SIG-M5 (cell line): Measurements from ENCODE around the gene CHD9NB.
A peak's percentile ranks its signal among the peaks of the same experiment; 100 is the strongest.
"Not testable (repeated sequence)": the region's sequence is repeated elsewhere in the genome, so short reads cannot be mapped to it uniquely, and the experiment has no call there.

Experiments used
- DNase-seq: peaks from one replicate; lab custom pipeline; 2025; lab: John Stamatoyannopoulos, UW

Gene CHD9NB

DNA sequence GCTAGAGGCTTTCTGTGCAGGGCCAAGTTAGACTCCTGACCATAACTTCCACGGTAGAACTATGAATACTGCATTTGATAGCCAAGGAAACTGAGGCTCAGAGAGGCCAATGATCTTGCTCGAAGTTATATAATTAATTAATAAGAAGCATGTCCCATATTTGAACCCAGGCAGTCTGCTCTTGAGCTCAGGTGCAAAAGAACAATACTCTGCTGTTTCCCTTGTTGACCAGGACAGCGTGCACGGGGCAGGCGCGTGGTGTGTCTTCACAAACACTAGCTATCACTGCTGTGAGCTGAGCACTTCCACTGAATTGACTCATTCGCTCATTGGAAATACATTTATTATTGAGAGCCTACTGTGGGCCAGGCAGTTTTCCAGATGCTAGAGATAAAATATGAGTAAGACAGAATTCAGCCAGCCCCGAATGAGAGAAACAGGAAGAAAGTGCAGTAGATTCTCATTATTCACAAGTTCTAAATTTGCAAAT lies 3.7 kb upstream of the CHD9NB start:
- no peak for DNase-seq

DNA sequence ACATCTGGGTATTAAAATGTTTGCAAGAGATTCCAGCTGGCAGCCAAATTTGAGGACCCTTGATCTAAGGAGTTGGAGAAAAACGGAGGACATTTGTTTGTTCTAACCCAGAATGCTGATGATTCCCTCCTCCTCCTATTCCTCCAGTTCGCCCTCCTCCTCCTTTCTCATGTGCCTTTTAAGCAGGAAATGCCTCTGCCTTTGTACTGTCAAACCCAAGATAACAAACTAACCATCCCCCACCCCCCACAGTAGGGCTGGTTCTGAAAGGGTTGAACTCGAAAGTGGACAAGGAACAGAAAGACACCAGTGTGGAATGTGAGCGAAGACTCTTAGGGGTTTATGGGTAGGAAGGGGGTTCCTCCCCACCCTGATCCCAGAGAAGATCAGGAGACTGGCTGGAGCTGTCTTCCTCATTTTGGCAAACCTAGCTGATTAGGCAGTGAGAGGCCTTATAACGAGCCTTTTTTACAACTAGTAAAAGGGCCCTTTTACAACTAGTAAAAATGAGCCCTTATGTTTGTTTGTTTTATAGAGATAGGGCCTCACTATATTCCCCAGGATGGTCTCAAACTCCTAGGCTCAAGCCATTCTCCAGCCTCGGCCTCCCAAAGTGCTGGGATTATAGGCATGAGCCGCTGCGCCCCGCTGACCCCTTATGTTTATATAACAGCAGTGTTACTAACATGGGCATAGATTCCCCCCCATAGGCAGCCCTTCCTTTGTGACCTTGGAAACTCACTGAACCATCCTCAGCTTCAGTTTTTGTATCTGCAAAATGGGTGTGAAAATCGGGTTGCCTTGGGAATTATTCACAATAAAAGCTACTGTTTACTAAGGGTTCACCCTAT lies 3.1 kb upstream of the CHD9NB start:
- DNase-seq = no peak

DNA sequence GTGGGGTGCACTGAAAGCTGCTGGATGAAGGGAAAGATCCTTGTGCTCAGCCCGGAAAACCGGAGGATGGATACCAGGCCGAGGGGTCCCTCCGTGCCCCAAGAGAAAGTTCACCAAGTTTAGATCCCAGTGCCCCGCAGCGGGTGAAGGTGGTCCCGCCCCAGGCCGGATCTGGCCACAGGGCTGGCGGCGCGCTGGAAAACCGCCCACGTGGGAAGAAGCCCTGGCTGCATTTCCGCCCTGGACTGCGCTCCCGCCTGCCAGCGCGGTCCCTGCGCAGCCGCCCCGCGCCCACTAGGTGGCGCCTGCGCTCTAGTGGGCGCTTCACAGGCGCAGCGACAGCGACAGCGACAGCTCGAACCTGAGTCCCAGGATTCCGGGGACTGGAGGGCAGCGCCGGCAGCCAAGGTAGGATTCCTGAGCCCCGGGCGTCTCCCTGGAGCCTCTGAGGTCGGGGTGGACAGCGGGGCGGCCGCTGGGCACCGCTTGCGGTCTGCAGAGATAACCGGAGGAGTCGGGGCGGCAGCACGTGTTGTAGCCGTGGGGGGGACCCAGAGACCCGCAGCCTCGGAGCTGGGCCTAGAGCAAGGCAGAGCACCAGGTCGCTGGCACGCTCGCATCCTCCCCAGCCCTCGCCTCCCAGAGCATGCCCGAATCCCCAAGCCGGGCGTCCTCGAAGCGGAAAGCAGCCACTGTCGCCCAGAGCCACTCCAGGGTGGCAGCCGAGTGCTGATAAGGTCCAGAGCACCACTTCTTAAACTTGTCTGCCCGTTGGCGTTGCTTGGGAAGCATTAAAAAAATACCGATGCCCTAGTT lies 2.2 kb upstream of the CHD9NB start, which contains the start of gene CHD9:
TSS of gene CHD9 (plus strand) at position 322 of the 816 bp plus-strand sequence. CDS start 101,099 bp downstream, outside the sequence.
- DNase-seq = peak; percentile 31

DNA sequence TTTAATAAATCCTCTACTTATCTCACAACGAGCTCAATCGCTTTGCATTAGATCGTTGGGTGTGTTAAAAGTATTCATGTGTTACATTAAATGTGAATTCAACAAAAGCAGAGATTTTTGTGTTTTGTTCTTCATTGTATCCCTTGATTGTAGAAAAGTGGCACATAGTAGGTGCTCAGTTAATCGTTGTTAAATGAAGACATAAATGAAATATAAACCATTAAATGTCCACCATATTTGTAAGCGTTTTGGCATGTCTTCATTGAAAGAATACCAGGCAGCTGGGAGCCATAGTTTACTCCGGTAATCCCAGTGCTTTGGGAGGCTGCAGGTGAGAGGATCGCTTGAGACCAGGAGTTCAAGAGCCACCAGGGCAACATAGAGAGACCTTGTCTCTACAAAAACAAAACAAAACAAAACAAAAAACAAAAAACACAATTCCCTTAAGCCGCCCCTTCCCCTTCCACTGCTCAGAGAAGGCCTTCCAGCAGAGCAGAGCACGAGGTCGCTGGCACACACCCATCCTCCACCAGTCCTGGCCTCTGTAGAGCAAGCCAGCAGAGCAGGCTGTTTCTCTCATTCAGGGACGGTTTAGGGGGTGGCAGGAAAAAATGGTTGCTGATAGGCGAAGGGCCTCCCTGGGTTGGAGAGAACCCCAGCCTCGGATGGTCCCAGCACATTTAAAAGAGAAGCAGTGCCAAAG lies 1.4 kb upstream of the CHD9NB start:
- peak; percentile 15 for DNase-seq

DNA sequence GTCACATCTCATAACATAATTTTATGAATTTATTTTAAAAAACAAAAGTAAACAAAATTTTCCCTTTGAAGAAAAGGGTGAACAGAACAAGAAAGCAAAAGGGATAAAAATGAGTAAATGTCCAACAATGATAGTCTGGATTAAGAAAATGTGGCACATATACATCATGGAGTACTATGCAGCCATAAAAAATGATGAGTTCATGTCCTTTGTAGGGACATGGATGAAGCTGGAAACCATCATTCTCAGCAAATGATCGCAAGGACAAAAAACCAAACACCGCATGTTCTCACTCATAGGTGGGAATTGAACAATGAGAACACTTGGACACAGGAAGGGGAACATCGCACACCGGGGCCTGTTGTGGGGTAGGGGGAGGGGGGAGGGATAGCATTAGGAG lies 1.4 kb downstream of the CHD9NB start:
- DNase-seq = not testable (repeated sequence)

DNA sequence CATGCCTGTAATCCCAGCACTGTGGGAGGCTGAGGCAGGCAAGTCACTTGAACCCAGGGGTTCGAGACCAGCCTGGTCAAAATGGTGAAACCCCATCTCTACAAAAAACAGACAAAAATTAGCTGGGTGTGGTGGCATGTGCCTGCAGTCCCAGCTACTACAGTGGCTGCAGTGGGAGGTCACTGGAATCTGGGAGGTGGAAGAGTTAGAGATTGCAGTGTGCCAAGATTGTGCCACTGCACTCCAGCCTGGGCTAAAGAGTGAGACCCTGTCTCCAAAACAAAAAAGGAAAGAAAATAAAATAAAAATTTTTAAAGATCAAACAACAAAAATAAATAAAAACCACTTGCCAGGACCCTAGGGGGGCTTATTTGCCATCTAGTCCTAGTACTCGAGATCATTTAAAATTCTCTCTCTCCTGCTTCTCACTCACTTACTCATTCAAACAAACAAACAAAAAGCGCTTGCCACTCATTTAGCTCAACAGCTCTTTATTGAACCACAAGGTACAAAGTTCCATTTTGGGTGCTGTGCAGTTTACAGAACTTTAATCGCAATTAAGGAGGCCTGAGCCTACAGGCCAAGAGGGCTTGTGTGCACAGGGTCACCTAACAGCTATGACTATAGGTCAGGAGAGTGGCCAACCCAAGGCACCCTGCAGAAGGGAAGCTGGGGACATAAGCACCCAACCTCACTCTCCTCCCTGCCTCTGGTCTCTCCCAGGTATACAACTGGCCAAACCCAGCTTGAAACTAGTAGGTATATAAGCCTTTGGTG lies 4.4 kb downstream of the CHD9NB start:
- DNase-seq = no peak

DNA sequence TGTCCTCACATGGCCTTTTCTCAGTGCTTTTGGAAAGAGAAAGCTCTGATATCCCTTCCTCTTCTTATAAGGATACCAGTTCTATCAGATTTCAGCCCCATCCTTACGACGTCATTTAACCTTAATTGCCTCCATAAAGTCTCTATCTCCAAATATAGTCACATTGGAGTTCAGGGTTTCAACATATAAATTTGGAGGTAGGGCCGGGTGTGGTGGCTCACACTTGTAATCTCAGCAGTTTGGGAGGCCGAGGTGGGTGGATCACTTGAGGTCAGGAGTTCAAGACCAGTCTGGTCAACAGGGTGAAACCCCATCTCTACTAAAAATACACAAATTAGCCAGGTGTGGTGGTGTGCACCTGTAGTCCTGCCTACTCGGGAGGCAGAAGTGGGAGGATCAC lies 5.2 kb downstream of the CHD9NB start:
- not testable (repeated sequence) for DNase-seq

DNA sequence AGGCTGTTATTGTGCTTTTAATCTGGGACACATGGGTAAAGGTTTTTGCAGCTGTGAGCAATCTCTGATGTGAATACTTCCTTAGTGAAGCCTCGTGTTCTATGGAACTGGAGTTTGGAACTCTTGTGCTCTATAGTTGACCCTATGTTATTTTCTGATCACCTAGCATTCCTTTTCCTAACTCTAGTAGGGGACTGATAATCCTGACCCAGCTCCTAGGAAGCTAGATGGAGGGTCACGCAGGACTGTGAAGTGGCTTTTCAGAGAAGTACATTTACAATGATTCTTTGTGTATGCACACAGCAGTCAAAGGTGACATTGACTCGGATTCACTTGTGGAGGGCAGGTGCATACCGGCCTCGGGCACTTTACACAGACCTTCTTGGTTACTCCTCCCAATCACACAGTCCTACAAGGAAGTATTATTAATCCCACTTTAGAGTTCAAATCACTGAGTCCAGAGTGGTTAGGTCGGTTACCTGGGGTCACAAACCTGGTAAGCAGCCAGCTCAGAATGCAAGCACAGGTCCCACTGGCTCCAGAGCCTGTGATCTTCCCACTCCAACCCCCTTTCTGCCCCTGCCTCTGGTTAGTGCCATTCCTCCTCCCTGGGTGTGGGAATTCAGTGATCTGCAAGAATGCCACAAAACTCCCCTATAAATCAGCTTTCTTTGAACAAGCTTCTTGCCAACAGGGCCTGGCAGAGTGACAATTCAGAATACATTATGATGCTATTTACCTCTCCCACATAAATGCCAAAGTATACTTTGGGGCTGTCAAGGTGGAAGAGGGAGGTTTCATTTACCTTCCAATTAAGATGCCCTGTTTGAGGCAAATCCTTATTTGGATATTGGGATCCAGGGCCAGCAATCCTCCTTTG lies 7.1 kb downstream of the CHD9NB start:
- DNase-seq = no peak

DNA sequence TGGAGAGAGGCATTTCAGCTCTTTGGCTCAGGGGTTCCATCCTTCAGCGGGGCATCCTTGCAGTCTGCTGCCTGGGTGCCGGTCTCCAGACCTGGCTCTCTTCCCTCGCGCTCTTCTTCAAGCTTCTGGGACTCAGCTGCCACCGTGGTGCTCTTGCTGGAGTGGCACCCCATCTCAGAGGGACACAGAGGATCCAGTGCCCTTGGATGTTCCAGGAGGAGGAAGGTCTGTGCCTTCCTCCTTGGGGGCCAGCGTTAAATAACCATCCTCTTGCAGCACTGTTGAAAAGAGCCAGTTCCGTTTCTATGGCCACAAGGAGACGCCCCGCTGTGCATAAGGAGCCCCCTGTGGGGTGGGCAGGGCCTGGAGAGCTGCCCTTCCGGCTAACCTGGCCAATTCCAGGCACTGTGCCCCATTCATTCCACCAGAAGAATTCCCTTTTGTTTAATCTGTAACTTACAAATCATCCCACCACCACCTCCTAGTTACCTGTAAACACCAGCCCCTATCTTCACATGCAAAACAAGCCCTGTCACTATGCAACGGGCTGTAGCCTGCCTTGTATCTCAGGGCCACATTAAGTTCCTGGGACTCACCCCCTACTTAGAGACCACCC lies 8.6 kb downstream of the CHD9NB start:
- DNase-seq = no peak

DNA sequence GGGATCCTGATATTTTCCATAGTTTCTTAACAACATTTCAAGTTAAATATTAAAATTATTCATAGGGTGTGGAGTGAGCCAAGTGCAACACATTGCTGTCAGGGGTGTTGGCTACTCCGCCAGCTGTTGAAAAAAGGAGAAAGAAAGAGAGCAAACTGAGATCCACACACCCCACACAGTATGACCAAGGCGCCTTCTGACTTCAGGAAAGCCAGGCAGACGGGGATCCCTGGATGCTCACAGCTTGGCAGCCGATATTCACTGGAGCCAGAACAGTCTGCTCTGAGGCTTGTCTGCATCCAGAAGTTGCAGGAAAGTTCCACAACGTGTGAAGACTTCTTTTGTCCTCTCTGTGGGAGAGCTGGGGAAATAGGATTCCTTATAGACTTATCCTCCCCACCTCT lies 9.3 kb downstream of the CHD9NB start:
- DNase-seq = no peak

DNA sequence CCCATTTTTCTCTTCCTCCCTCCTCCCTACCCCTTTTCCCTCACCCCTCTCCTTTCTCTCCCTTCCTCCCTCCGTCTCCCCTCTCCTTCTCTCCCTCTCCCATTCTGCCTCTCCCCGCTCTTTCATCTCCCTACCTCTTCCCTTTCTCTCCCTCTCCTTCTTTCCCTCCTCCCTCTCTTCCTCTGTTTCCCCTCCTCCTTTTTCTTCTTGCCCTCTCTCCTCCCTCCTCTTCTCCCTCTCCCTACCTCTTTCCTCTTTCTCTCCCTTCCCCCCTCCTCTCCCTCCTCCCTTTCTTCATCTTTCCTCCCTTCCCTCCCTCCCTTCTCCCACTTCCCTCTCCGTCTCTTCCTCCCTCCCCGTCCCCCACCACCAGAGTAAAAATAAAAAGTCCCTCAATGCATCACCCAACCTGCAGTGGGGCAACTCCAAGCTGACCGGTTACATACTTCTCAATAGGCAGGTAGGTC lies 10.4 kb downstream of the CHD9NB start:
- DNase-seq = no peak

DNA sequence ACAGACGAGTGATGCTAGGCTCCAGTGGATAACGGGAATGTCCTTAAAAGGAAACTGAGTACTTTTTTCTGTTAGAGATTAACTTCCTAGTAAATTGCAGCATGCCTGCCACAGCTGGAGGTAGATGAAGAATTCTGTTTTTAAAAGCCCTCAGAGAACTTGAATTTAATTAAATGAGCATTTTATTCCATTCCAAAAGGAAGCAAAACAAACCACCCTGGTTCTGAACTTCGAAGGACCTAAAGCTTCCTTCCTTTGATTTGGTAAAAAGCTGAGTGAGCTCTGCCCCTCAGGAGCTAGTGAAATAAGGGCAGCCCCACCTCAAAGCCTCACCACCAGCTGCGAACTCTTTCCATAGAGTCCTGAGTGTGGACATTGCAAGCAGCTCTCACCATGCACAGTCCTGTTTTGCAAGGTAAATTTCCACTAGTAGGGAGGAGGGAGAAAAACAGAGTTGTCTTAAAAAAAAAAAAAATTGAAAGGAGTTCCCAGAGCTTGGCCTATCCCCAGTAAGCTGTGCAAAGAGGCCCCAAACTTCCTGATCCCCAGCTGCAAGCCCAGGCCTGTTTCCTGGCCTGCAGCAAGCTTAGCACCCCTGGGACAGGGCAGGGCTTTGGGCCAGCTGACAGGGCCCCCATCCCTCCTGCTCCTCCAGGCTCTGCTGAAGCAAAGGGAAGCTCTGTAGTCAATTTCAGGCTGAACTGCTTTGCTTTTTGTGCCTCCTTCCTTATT lies 11.2 kb downstream of the CHD9NB start:
- DNase-seq = no peak

DNA sequence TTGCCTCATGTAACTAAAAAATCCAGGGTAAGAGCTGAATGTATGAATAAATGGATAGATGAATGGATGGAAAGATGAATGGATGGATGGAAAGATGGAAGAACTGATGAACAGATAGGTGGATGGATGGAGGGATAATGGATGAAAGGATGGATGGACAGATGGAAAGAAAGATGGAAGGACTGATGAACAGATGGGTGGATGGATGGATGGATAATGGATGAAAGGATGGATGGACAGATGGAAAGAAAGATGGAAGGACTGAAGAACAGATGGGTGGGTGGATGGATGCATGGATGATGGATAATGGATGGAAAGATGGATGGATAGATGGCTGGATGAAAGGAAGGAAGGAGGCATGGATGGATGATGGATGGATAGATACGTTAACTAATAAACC lies 11.9 kb downstream of the CHD9NB start:
- DNase-seq = no peak

DNA sequence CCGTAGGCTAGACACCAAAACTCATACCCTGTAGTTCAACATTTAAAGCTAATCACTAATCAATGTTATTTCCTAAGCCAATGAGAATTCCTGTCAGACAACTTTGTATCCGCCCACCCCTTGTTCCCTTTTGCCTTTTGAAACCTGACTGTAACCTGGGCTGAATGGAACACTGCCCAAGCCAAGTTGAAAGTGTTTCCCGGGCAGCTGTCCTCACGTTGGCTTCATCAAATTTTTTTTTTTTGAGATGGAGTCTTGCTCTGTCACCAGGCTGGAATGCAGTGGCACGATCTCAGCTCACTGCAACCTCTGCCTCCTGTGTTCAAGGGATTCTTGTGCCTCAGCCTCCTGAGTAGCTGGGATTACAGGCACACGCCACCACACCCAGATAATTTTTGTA lies 16.0 kb downstream of the CHD9NB start:
- not testable (repeated sequence) for DNase-seq

DNA sequence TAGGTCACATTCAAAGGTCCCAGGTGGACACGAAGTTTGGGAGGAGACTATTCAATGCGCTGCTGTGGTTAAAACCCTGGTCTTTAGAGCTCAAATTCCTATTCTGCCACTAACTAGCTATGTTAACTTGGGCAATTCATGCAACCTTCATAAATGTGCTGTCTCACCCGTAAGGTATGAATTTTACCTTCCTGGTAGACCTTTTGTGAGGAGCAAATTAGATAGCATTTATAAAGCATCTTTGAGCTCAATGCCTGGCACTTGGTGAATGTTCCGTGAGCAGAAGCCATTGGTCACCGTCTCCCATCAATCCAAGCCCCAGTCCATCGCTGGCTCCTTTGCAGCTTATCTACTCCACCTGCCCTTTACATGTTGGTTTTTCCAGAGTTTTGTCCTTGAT lies 16.6 kb downstream of the CHD9NB start:
- DNase-seq = no peak

DNA sequence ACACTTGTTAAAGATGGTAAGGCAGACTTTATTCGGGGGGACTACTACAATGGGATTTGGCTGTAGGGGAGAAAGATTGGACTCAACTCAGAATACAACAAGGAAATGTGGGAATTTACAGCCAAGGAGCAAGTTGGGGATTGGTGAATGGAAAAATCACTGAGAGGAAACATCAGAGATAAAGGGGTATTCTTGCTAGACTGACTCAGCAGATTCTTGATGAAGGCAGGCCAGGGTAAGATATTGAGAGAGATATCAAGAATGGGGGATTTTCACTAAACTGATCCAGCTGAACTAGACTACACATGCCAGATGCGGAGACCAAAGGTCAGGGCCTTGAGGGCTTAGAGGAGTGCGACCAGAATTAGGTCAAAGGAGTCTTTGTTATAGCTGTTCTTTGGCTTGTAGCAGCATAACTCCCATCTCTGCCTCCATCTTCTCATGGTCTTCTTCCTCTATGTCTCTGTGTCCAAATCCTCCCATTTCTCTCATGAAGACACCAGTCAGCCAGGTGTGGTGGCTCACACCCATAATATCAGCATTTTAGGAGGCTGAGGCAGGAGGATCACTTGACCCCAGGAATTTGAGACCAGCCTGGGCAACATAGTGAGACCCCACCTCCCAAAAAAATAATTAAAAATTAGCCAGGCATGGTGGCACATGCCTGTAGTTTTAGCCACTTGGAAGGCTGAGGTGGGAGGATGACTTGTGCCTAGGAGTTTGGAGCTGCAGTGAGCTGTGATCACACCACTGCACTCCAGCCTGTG lies 17.3 kb downstream of the CHD9NB start:
- no peak for DNase-seq

DNA sequence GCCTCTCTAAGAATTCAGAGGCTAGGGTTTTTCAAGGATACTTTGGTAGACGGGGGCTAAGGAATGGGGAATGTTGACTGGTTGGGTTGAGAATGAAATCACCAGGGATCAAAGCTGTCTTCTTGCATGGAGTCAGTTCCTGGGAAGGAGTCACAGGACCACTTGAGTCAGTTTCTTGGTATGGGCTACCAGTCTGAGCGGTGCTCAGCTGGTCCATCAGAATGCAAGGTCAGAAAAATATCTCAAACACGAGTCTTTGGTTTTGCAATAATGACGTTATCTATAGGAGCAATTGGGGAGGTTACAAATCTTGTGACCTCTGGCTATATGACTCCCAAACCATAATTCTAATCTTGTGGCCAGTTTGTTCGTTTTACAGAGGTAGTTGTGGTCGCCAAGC lies 18.4 kb downstream of the CHD9NB start:
- DNase-seq = no peak

DNA sequence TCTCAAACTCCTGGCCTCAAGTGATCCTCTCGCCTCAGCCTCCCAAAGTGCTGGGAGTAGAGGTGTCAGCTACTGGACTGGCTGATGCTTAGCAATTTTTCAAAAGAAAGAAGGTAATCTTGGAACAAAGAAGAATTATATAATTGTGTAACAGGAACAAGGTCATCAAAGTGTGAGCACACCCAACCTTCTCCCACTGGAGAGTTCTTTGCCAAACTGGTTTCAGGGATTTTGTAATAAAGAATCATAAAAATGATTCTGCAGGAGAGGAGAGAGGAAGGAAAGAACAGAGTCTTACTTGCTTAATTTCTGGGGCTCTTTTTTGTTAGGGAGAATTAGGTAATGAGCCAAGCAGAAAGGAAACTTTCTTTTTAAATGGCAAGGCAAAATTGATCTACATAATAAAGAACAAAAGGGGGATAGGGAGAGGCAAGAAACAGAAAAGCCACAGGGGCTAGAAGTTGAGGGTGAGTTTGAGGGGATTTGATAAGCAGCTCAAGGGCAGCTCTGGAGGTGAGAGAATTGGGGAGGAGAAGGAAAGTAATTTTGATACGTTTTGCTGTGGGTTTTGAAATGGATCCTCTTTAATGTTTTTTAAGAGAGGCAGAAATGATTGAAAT lies 21.3 kb downstream of the CHD9NB start:
- DNase-seq = no peak
